Measurements from ENCODE around the gene C3orf20. TPM values are rescaled to one million over a fixed set of nuclear protein-coding genes. Genes with fewer than 3 reads are reported as not detected.

Gene C3orf20
- total and polyA plus RNA-seq, 2 experiments from 2014 or later = not detected

DNA sequence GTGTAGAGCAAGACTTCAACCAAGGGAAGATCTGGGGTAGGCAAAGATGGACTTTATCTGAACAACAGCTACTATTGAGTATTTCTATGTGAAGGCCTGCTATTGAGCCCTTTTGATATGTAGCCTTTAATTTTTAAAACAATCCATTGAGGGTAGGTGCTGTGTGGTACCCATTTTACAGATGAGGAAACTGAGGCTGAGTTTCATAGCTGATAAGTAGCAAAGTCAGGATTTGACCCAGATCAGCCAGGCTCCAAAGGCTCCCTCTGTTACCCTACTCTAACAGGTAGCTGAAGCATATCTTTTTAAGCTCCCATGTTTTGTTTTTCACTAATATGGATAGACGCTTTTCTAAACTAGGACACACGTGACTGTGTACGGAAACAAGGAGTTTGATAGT, 141.4 kb downstream of the C3orf20 start:
- H3K79me2 ChIP-seq (replicated peaks; ENCODE audit: insufficient read depth) = 0 out of 2 replicates have a peak, but pooled peaks cover 3% of the 10 kb centered on the region
- no peak overlapping the region for H3K27ac ChIP-seq (ENCODE audit: low read depth)
- no peak overlapping the region for H2AFZ ChIP-seq
- H3K9me2 ChIP-seq (ENCODE audit: insufficient read depth) = no peaks in the 10 kb centered on the region
- Mint-ChIP-seq H3K36me3 (ENCODE audit: low read depth) (peaks cover 3% of the 10 kb centered on the region; the same call in 2 of the 3 replicates), H3K4me1 (peaks cover 31% of the 10 kb centered on the region), H3K27me3 (ENCODE audit: insufficient read depth, low read depth, poor library complexity) (peaks cover 16% of the 10 kb centered on the region), H3K4me3 (no peak overlapping the region), H3K9me3 (no peaks in the 10 kb centered on the region), H3K27ac (no peak overlapping the region)
- H3K27me3 ChIP-seq (ENCODE audit: insufficient read depth) = peaks cover 17% of the 10 kb centered on the region
- H3F3A ChIP-seq (replicated peaks; ENCODE audit: low read depth) = no peaks in the 10 kb centered on the region
- no peak for ATAC-seq
- H4K20me1 ChIP-seq (replicated peaks; ENCODE audit: insufficient read depth) = no peaks in the 10 kb centered on the region
- TF ChIP-seq JUNB (IDR thresholded peaks at IDR 0.05; ENCODE audit: unreplicated experiment) (no peak), CREB1 (CRISPR knock-in tag; IDR thresholded peaks at IDR 0.05; ENCODE audit: low read depth) (no peak), NANOG (IDR thresholded peaks at IDR 0.05; ENCODE audit: borderline replicate concordance) (no peak), EZH2phosphoT487 (IDR thresholded peaks at IDR 0.05; ENCODE audit: unreplicated experiment) (no peak), CTCF (conservative IDR thresholded peaks at IDR 0.05; ENCODE audit: low read depth in 2 of 2) (no peak)
- TF ChIP-seq, protein P1, sequence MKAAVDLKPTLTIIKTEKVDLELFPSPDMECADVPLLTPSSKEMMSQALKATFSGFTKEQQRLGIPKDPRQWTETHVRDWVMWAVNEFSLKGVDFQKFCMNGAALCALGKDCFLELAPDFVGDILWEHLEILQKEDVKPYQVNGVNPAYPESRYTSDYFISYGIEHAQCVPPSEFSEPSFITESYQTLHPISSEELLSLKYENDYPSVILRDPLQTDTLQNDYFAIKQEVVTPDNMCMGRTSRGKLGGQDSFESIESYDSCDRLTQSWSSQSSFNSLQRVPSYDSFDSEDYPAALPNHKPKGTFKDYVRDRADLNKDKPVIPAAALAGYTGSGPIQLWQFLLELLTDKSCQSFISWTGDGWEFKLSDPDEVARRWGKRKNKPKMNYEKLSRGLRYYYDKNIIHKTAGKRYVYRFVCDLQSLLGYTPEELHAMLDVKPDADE (IDR thresholded peaks at IDR 0.05) = no peak
- H3K4me2 ChIP-seq = no peak overlapping the region
- H3K36me3 ChIP-seq (ENCODE audit: insufficient read depth) = no peaks in the 10 kb centered on the region
- no peak overlapping the region for H3K4me3 ChIP-seq
- no peak for DNase-seq (ENCODE audit: low spot score)
- peaks cover 17% of the 10 kb centered on the region for H3K4me1 ChIP-seq (ENCODE audit: insufficient read depth)

DNA sequence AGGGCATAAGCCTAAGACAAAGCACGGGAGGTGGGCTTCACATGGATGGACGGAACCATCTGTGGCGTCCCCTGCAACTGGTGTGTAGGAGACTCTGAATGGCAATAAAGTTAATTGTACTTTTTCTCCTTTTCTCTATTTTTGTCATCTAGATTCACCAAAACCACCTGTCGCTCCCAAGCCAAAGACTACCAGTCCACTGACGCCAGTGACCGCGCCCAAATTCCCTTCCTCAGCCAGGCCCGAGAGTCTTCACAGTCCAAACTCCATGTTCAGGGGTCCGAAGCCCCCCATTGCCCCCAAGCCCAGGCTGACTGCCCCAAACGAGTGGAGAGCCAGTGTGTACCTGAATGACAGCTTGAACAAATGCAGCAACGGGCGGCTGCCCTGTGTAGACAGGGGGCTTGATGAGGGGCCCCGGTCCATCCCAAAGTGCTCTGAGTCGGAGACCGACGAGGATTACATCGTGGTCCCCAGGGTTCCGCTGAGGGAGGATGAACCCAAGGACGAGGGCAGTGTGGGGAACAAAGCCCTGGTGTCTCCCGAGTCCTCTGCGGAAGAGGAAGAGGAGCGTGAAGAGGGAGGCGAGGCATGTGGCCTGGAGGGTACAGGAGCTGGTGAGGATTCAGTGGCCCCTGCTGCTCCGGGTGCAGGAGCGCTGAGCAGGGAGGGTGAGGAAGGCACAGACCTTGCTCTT, 144.0 kb downstream of the C3orf20 start, which contains the start of gene FGD5:
TSS of gene FGD5 (plus strand) at position 159 of the 697 bp plus-strand sequence. CDS start at position 269, 110 bp downstream.
- H4K20me1 ChIP-seq (replicated peaks; ENCODE audit: insufficient read depth) = no peaks in the 10 kb centered on the region
- no peaks in the 10 kb centered on the region for H3K27me3 ChIP-seq (ENCODE audit: insufficient read depth)
- no peaks in the 10 kb centered on the region for H3K79me2 ChIP-seq (replicated peaks; ENCODE audit: insufficient read depth)
- DNase-seq (ENCODE audit: low spot score) = no peak
- H3K36me3 ChIP-seq (ENCODE audit: insufficient read depth) = no peaks in the 10 kb centered on the region
- no peak within 1 kb of the TSS for H3K4me3 ChIP-seq
- no peak within 1 kb of the TSS for H3K27ac ChIP-seq (ENCODE audit: low read depth)
- H3K9me3 Mint-ChIP-seq = no peaks in the 10 kb centered on the region
- peaks cover 14% of the 10 kb centered on the region for H3K27me3 Mint-ChIP-seq (ENCODE audit: insufficient read depth, low read depth, poor library complexity)
- no peak within 1 kb of the TSS for H3K27ac Mint-ChIP-seq
- no peak for ATAC-seq
- H3K4me3 Mint-ChIP-seq = no peak within 1 kb of the TSS; the same call in 2 of the 3 replicates
- no peaks in the 10 kb centered on the region for H3F3A ChIP-seq (replicated peaks; ENCODE audit: low read depth)
- no peak within 1 kb of the TSS for H3K4me2 ChIP-seq
- no peaks in the 10 kb centered on the region for H3K9me2 ChIP-seq (ENCODE audit: insufficient read depth)
- H3K36me3 Mint-ChIP-seq (ENCODE audit: low read depth) = peaks cover 3% of the 10 kb centered on the region; the same call in 2 of the 3 replicates
- H3K4me1 ChIP-seq (ENCODE audit: insufficient read depth) = peaks cover 22% of the 10 kb centered on the region
- no peak within 1 kb of the TSS for H2AFZ ChIP-seq
- H3K4me1 Mint-ChIP-seq = peaks cover 31% of the 10 kb centered on the region
- TF ChIP-seq, protein P1 (IDR thresholded peaks at IDR 0.05) = no peak
- TF ChIP-seq, protein P2, sequence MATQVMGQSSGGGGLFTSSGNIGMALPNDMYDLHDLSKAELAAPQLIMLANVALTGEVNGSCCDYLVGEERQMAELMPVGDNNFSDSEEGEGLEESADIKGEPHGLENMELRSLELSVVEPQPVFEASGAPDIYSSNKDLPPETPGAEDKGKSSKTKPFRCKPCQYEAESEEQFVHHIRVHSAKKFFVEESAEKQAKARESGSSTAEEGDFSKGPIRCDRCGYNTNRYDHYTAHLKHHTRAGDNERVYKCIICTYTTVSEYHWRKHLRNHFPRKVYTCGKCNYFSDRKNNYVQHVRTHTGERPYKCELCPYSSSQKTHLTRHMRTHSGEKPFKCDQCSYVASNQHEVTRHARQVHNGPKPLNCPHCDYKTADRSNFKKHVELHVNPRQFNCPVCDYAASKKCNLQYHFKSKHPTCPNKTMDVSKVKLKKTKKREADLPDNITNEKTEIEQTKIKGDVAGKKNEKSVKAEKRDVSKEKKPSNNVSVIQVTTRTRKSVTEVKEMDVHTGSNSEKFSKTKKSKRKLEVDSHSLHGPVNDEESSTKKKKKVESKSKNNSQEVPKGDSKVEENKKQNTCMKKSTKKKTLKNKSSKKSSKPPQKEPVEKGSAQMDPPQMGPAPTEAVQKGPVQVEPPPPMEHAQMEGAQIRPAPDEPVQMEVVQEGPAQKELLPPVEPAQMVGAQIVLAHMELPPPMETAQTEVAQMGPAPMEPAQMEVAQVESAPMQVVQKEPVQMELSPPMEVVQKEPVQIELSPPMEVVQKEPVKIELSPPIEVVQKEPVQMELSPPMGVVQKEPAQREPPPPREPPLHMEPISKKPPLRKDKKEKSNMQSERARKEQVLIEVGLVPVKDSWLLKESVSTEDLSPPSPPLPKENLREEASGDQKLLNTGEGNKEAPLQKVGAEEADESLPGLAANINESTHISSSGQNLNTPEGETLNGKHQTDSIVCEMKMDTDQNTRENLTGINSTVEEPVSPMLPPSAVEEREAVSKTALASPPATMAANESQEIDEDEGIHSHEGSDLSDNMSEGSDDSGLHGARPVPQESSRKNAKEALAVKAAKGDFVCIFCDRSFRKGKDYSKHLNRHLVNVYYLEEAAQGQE (IDR thresholded peaks at IDR 0.05; ENCODE audit: unreplicated experiment) = no peak
- TF ChIP-seq STAT1 (IDR thresholded peaks at IDR 0.05; ENCODE audit: unreplicated experiment) (no peak), EZH2phosphoT487 (IDR thresholded peaks at IDR 0.05; ENCODE audit: unreplicated experiment) (no peak)
